HL-60 (cell line): ENCODE measurements around the gene KDM2B.

Experiments used
- DNase-seq, 2 experiments: peaks; one replicate each; pipeline ENCODE4 v3.0.0-alpha.2; 2010 to 2020; ENCODE audit warnings: low read depth in 1 of 2, low spot score in 1 of 2
- H3K27ac ChIP-seq: fragments of 250-450 bp; sonication (Bioruptor Pico); replicated peaks from 2 replicates; pipeline ENCODE4 v1.5.1; 2020; ENCODE audit warnings: mild to moderate bottlenecking, moderate library complexity
- H3K27me3 ChIP-seq: fragments of 250-450 bp; sonication (Bioruptor Pico); 2 replicates; pipeline ENCODE4 v1.5.1; 2021; ENCODE audit warnings: mild to moderate bottlenecking, moderate library complexity; ENCODE audit not compliant: insufficient read depth, poor library complexity, severe bottlenecking
- H3K4me3 ChIP-seq: replicated peaks from 2 replicates; pipeline ENCODE4 v1.5.1; 2011; ENCODE audit warnings: mild to moderate bottlenecking, control low read depth, low read length; ENCODE audit not compliant: insufficient read depth
- CTCF ChIP-seq: IDR thresholded peaks from one replicate; pipeline ENCODE4 v1.5.1; 2011; ENCODE audit warnings: low read length, control low read depth, inconsistent platforms; ENCODE audit not compliant: insufficient read depth
- GABPA ChIP-seq: IDR thresholded peaks from 2 replicates; pipeline ENCODE4 v1.6.1; 2012; ENCODE audit warnings: low read depth
- POLR2AphosphoS5 ChIP-seq: IDR thresholded peaks from 2 replicates; pipeline ENCODE4 v1.6.1; 2012; ENCODE audit warnings: low read depth
- REST ChIP-seq: IDR thresholded peaks from 2 replicates; pipeline ENCODE4 v1.6.1; 2012; ENCODE audit warnings: low read depth; ENCODE audit not compliant: insufficient replicate concordance
- SPI1 ChIP-seq: IDR thresholded peaks from 2 replicates; pipeline ENCODE4 v1.6.1; 2012; ENCODE audit warnings: low read depth, mild to moderate bottlenecking, borderline replicate concordance

Gene KDM2B

GRCh38 chr12:121536054-121536898 is 44.5 kb downstream of the KDM2B start:
- no peaks in the 10 kb centered on the region for H3K27me3 ChIP-seq
- peak overlapping the region; percentile 71 for H3K4me3 ChIP-seq
- peak; percentile 82 to 95 for DNase-seq
- TF ChIP-seq SPI1 (peak; percentile 46; the same call in 1 of the 2 replicates), CTCF (no peak)
- peak overlapping the region; percentile 98 for H3K27ac ChIP-seq

GRCh38 chr12:121535150-121536053 is 45.4 kb downstream of the KDM2B start:
- Histone ChIP-seq H3K4me3 (peak overlapping the region; percentile 71), H3K27ac (peak overlapping the region; percentile 98)
- DNase-seq: no peak

GRCh38 chr12:121534495-121535148 is 46.2 kb downstream of the KDM2B start:
- no peak overlapping the region for H3K4me3 ChIP-seq
- no peak for DNase-seq
- H3K27ac ChIP-seq: no peak overlapping the region

More at GRCh38 chr12:121535150-121536053, 45.4 kb downstream of the KDM2B start:
- H3K27me3 ChIP-seq: no peaks in the 10 kb centered on the region
- TF ChIP-seq REST (no peak), GABPA (no peak), CTCF (no peak), POLR2AphosphoS5 (no peak), SPI1 (no peak)

More at GRCh38 chr12:121534495-121535148, 46.2 kb downstream of the KDM2B start:
- H3K27me3 ChIP-seq: no peaks in the 10 kb centered on the region
- TF ChIP-seq GABPA (no peak), CTCF (no peak), POLR2AphosphoS5 (no peak), SPI1 (no peak)
